HG02642 (cell line): ENCODE measurements around the gene TEX2.

Experiments
- ATAC-seq: cut with Tn5 transposase; IDR thresholded peaks from one replicate; pipeline ENCODE4 v1.9.1; 2021; ENCODE audit warnings: mild to moderate bottlenecking; ENCODE audit not compliant: unreplicated experiment, poor library complexity

Gene TEX2

DNA sequence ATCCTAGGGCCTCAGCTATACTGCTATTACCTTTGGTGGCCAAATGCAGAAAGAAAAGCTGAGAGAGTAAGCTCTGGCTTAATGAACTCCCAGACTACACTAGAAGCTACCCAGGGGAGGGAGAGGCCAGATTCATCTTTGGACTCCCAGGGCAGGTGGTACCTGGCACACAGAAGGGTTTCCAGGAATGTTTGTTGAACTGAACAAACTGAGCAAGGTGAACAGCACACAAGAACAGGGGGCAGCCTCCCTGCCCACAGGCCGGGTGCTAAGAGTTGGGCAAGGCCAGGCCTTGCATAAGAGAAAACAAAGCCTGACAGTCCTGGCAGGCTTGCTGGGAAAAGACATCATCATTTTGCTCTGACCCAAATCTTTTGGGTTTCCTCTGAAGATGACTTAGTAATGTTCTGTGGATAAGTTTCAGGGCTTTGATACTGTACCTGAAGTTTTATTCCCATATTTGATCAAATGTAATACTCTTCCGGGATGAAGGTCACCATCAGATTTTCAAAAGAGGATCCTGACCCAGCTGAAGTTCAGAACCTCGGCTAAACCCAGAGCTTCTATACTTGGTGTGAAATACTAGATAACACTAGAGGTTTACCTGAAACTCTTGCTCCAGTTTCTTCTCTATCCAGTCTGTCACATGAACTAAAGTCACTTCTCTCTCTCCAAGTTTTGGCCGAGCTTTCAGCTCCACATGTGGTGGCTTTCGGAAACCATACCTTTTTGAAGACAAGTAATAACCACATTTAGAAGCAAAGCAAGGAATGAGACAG is 112.6 kb downstream of the TEX2 start:
- no peak for ATAC-seq

DNA sequence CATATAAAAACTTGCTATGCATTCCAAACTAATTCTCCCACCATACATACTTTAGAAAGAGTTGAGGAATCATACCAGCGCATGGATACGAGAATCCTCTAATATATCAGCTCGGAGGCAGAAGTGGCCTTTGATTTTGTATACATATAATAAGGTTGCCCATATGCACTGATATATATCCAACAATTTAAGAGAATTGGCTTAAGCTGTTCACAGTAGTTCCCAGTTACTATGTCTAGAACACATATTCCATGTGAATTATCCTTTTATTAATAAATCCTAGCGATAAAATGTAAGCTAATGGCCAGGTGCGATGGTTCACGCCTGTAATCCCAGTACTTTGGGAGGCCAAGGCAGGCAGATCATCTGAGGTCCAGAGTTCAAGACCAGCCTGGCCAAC is 113.9 kb downstream of the TEX2 start:
- no peak for ATAC-seq

DNA sequence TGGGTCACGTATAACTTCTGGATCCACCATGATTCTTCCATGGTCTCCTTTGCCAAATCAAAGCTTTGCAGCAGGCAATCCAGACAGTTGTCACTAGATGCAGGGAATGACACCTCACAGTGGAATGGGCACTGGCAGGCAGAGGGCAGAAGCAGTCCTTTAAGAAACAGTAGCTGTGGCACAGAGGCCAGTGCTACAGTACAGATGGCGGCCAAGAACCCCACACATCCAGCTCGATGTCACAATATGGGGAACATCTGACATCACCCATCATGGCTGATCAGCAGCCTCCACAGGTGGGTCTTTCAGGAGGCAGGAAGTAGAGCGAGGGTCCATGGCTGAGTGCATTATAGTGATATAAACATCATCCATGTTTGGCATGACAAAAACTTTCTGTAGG is 114.4 kb downstream of the TEX2 start:
- ATAC-seq: no peak

DNA sequence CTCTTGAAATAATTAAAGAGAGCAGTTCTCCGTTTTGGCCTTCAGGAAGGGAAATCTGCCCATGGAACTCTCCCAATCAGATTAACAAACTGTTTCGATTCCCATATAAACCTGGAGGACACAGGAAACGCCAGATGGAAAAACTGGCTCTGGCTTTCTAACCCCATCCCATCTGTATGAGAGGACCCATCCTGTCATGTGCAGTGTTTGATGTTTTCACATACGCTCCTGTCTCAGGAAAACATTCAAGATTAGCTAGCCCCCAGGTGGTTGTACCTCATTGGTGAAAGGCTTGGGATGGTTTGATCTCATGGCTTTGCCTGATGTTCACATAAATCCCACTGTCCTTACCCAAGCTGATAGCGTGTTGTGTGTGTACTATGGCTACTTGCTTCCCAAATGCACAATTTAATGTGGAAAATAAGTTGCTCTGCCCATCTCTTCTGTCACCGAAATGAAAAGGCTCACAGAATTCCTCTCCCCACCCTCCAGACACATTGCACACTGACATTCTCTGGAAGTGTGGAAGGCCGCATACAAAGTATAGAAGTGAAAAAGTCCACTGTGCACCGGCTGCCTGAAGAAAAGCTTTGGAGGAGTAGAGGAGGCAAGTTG is 114.9 kb downstream of the TEX2 start:
- no peak for ATAC-seq

DNA sequence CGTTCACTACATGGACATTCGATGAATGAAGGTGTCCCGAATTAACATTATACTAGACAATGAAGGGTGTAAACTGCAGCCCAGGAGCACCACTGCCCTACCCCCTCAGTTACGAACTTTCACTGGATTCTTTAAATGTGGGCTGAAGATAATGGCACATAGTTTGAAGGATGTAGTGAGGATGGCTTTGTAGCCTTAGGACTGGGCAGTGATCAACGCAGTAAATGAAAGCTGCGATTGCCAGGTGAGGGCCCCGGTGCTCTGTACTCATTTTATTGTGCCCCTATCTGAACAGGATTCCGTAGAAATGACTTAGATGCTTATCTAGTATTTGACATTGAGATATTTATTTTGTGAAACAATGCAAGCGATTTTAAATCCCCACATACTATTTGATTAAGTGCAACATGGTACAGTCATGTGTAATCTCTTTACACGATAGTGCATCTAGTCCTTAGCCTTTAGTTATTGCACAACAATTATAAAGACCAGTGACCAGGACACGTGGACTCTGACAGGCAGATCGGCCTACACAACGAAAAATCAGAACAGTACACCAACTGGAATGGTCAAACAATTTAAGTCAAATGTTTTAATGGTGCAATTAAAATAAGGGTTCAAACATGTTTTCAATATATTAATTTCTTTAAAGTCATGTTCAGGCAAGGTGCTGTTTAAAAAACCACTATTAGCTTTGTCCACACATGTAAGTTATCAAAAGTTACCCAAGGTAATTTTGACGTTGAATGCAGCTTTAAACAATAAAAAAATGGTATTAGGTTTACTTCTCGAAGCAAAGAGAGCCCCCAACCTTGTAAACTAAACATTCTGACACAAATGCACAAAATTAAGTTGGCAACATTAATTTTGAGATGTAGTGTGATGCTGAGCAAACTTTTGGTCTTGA is 115.7 kb downstream of the TEX2 start:
- ATAC-seq: no peak

DNA sequence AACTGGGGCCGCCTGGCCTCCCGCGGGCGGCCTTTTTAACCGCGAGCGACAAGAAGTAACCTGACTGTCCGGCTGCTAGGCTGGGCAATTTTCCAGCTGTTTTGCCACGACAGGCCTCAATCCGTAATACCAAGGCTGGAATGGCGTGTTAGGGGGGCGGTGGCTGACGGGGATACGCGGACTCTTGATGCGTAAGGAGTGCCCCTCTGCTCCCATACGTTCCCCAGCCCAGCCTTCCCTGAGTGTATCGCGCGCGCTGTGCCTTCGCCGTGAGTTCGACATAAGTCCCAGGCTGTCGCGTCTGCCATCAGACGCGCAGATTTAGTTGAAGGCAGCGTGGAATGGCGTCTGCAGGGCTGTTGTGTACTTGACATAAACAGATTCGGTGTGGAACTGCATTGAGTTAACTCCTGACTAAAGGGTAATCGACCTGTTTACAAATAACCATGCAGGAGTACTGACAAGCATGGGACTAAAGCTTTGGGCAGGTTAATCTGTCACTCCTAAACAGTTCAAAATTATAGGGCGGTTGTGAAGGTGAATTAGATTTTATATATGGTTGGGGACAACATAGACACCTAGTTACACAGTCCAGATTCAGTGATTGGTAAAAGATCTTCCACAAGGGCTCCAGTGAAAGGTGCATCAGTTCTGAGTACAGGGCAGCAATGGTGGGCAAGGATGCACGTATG is 116.5 kb downstream of the TEX2 start:
- peak; percentile 5 for ATAC-seq

DNA sequence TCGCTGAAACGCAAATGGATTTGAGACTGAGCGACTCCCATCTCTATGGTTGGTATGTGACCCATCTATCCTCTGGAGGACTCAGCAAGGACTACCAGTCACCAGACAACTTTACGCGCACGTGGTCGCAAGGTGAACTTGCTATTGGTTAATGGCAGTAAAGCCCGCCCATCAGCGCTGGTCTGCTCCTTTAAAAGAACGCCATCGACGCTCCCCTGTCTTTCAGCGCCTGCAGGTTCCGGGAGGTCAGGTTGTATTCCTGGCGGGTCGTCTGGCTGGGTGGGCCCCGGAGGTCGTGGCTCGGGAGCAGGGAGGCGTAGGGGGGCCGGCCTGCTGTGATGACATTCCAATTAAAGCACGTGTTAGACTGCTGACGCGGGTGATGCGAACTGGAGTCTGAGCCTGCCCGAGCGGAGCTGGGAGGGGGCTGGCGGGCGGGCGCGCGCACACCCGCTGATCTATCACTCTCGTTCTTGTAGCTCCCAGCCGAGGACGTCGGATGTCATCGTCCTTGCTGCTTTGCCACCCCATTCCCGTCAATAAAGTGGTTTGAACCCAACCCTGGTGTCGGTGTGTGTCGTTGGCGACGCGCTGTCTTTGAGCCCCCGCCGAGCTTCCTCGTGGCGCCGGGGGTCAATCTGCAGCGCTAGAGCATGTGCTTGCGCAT is 117.2 kb downstream of the TEX2 start:
- peak; percentile 93 for ATAC-seq

DNA sequence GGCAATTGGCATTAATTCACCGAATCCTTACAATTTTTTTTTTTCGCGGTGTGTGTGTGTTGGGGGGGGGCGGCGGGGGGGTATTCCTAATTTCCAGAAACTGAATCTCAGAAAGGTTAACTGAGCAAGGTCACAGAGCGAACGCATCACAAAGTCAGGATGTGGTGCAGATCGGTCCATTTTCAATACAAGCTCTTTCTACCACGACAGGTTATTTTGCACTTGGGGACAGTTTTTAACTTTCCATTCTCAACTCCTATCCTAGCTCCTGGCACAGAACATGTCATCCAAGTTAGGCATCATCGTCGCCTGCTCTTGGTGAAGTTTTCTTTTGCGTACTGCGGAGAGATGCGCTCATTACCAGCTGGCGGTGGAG is 117.7 kb downstream of the TEX2 start:
- no peak for ATAC-seq

DNA sequence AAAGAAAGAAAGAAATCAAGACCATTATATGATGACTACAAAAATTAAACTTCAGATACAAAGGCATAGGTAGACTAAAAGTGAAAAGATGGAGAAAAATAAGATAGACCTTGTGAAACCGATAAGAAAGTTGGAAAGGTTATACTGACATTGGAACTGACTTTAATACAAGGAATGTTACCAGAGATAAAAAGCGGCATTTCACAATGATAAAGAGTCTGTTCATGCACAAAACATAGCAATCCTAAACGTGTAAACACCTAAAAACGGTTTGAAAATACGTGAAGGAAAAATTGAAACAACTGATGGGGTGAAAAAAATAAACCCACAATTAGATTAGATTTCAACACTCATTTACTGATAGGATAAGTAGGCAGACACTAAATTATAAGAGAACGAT is 123.5 kb downstream of the TEX2 start:
- no peak for ATAC-seq

DNA sequence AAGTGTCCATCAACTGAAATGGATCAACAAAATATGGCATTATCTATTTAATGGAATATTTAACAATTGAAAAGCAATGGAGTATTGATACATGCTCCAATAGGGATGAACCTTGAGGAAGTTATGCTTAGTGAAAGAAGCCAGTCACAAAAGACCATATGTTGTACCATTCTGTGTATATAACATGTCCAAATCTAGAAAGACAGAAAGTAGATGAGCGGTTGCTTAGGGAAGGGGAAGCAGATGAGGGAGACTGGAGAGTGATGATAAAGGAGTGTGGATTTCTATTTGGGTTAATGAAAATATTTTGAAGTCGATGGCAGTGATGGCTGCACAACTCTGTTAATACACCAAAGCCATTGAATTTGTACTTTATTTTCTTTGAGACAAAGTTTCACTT is 124.6 kb downstream of the TEX2 start:
- no peak for ATAC-seq

DNA sequence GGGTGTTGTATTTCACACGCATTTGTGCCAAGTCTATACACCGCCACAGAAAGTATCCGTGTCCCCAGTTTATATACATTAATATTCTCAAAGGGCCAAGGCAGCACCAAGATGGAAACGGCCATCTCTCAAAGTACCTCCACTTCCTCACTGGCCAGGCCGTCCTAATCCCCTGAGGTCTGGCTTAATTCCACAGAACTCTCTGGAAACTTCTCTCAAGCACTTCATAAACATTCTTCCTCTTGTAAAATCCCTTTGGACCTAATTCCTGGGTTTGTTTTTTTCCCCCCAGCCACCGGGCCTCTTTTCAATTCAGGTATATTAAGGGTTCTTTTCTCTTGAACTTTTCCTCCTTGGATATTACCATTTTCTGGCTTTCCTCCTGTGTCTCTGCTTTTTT is 128.1 kb downstream of the TEX2 start:
- no peak for ATAC-seq

DNA sequence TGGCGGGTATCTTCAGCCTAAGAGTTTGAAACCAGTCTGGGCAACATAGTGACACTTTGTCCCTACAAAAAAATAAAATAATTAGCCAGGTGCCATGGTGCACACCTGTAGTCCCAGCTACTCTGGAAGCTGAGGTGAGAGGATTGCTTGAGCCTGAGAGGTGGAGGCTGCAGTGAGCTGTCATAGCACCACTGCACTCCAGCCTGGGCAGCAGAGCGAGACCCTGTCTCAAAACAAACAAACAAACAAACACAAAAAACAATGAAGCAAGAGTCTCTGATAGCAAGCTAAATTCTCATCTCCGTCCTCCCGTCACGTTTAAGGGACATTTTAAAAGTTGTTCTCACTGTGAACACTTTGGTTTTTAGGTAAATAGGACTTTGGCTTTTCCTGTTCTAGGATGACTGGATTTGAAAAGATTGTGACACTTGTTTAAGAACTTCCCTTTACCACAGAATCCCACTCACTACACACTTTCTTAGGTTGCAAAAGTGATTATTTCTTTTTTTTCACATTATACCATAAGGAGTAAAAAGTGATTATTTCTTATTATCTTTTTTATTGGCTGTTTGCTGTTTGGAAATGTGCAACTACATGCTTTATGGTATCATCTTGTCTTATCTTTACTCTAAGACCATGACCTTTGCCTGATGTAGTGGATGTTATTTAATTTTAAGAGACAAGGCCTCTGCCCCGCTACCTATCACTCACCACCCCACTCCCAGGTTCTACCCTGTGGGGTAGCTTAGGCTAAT is 128.7 kb downstream of the TEX2 start:
- no peak for ATAC-seq

DNA sequence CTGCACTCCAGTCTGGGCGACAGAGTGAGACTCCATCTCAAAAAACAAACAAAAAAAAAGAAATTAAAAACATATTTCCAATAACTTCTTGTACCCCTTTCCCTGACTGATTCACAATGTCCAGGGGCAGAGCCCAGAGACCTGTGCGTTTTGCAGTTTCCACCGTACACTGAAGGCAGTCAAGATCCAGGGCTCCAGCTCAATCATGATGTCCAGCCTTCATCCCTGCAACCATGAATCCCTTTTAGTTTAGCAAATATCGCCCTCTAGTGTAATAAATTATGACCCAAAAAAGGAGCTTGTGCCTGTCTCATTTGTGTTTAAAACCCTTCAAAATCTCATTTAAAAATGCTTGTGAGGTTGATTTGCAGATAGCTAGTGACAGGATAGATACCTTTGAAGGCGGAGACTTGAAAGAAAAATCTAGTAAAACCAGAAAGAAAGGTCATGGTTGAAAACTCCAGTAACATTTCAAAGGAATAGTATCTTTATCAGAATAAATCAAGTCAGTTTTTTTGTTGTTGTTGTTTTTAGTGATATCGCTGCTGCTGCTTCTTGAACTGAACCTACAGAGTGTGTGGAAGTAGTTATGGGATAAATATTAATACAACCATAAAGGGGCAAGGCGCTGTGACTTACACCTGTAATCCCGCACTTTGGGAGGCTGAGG is 129.4 kb downstream of the TEX2 start:
- ATAC-seq: no peak

DNA sequence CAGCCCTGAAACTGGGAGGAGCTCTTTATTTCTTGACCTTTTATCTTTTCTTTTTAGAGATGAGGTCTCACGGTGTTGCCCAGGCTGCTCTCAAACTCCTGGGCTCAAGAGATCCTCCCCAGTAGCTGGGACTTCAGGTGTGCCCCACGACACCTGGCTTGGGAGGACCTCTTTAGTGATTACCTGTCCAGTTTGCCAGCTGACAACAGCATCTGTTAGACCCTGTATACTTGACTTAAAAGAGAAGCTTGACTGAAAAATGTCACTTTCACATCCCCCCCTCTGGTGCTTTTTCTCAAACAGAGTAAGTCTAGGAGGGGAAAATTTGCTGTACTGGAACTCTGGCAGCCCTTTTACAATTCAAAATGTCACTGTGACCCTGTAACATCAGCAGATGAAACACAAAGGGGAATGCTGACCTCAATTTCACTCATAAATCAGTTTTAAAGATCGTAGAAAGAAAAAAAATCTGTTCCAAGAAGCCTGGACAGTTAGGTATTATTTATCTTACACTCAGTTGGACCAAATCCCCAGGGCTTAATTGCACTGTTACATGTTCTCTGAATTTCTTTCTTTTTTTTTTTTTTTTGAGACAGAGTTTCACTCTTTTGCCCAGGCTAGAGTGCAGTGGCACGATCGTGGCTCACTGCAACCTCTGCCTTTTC is 131.3 kb downstream of the TEX2 start:
- no peak for ATAC-seq

DNA sequence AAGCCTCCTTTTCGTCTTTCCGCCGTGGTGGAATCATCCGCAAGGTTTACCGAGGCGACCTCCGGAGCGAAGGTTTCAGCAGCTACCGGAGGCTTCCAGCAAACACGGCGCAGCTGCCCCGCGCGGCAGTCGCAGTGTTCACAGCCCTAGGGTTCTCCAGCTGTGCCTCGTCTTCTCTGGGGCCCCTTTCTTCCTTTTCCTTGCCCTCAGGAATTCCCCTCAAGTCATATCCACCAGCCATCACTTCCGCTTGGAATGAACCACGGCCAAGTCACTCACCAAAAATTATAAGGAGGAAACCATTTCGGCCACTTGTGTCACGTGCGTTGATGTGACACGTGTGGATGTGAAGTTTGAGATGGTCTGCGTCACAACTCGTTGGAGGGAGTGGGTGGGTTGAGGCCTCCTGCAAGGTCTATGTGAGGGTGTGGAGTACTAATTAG is 132.5 kb downstream of the TEX2 start:
- peak; percentile 31 for ATAC-seq

DNA sequence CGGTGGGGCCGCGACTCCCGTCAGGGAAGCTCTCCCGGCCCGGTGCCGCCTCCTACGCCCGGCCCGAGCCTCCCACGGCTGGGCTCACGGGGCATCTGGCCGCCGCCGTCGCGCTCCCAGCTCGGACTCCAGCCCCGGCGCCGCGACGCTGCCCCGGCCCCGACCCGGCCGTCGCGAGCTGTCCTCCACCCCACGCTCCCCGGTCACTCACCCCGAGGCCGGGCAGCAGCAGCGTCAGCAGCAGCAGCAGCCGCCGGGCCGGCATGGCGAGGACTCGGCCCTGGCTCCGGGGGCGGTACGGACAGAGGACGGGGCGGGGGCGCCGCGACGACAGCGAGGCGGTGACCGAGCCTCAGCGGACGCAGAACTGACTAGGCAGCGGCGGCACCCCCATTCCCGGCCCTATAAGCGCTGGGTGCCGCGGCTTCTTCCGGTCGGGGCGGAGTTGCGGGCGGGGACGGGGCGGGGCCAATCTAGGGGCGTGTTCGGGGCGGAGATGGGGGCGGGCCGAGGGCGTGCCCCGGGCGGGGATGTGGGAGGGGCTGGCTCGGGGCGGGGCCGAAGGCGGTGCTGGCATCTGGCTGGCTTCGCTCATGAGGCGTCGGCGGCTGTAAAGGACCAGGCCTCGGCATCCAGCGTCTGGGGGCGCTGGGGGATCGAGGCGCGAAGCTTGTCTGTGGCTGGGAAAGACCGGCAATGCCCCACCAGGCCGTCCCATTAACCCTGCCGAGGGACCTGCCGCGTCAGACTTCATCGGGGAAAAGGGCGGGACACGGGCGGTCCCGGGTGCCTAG is 133.1 kb downstream of the TEX2 start, which contains the start of gene ERN1:
TSS of gene ERN1 (minus strand) at position 380 of the 794 bp plus-strand sequence. CDS start at position 265, 115 bp downstream.
- peak; percentile 81 for ATAC-seq

DNA sequence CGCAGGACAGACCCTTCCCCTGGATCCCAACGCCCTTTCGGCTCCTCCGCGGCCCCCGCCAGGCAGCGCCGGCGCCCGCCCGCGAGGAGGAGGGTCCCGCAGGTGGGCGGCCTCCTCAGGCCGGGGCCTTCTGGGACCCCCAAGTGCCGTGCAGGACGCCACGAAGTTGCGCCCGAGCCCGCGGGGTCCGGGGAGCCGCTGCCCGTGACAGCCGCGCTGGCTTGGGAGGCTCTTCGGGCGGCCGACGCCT is 133.6 kb downstream of the TEX2 start:
- ATAC-seq: no peak
